SK-N-SH treated with all-trans-retinoic acid at 6 μM for 48 hours (cell line): ENCODE measurements around the gene PATE1.

Source experiments
- ATAC-seq: fragments of 200-7000 bp; cut with Tn5 transposase; 3 replicates; pipeline ENCODE4 v1.9.1; 2020; ENCODE audit warnings: mild to moderate bottlenecking, moderate library complexity
- BACH2 ChIP-seq: fragments of 250-450 bp; sonication (Bioruptor Pico); IDR thresholded peaks from 2 replicates; pipeline ENCODE4 v1.9.0; 2021; ENCODE audit warnings: mild to moderate bottlenecking, borderline replicate concordance
- CREB5 ChIP-seq: fragments of 250-450 bp; sonication (Bioruptor Pico); IDR thresholded peaks from 2 replicates; pipeline ENCODE4 v1.5.1; 2020; ENCODE audit warnings: low read depth, mild to moderate bottlenecking, moderate library complexity
- CSDC2 ChIP-seq: fragments of 250-450 bp; sonication (Bioruptor Pico); IDR thresholded peaks from 2 replicates; pipeline ENCODE4 v1.5.0; 2020; ENCODE audit warnings: mild to moderate bottlenecking, moderate library complexity
- CSRNP3 ChIP-seq: fragments of 250-450 bp; sonication (Bioruptor Pico); IDR thresholded peaks from 2 replicates; pipeline ENCODE4 v1.5.1; 2021; ENCODE audit warnings: mild to moderate bottlenecking, moderate library complexity
- ESRRG ChIP-seq: fragments of 250-450 bp; sonication (Bioruptor Pico); IDR thresholded peaks from 2 replicates; pipeline ENCODE4 v1.6.1; 2021; ENCODE audit warnings: mild to moderate bottlenecking
- GLIS3 ChIP-seq: fragments of 250-450 bp; sonication (Bioruptor Pico); IDR thresholded peaks from 2 replicates; pipeline ENCODE4 v1.5.0; 2020; ENCODE audit warnings: mild to moderate bottlenecking, moderate library complexity
- ISL1 ChIP-seq: fragments of 250-450 bp; sonication (Bioruptor Pico); IDR thresholded peaks from 2 replicates; pipeline ENCODE4 v2.1.2; 2022; ENCODE audit warnings: mild to moderate bottlenecking, moderate library complexity
- PATZ1 ChIP-seq: fragments of 250-450 bp; sonication (Bioruptor Pico); IDR thresholded peaks from 2 replicates; pipeline ENCODE4 v1.8.0; 2020; ENCODE audit warnings: mild to moderate bottlenecking, moderate library complexity, borderline replicate concordance
- POU6F1 ChIP-seq: fragments of 250-450 bp; sonication (Bioruptor Pico); IDR thresholded peaks from 2 replicates; pipeline ENCODE4 v1.8.0; 2021; ENCODE audit warnings: low read depth, mild to moderate bottlenecking, moderate library complexity, borderline replicate concordance
- PPARA ChIP-seq: fragments of 250-450 bp; sonication (Bioruptor Pico); IDR thresholded peaks from 2 replicates; pipeline ENCODE4 v1.5.0; 2020; ENCODE audit warnings: mild to moderate bottlenecking, borderline replicate concordance
- RARB ChIP-seq: fragments of 250-450 bp; sonication (Bioruptor Pico); IDR thresholded peaks from 2 replicates; pipeline ENCODE4 v1.8.0; 2021; ENCODE audit warnings: mild to moderate bottlenecking, moderate library complexity
- SNAI2 ChIP-seq: fragments of 250-450 bp; sonication (Bioruptor Pico); IDR thresholded peaks from 2 replicates; pipeline ENCODE4 v1.5.0; 2020; ENCODE audit warnings: mild to moderate bottlenecking, moderate library complexity
- TCF4 ChIP-seq: fragments of 250-450 bp; sonication (Bioruptor Pico); IDR thresholded peaks from 2 replicates; pipeline ENCODE4 v1.8.0; 2021; ENCODE audit warnings: mild to moderate bottlenecking, moderate library complexity, borderline replicate concordance
- TOX ChIP-seq: fragments of 250-450 bp; sonication (Bioruptor Pico); IDR thresholded peaks from 2 replicates; pipeline ENCODE4 v1.8.0; 2021; ENCODE audit warnings: mild to moderate bottlenecking, moderate library complexity, borderline replicate concordance
- TSHZ2 ChIP-seq: fragments of 250-450 bp; sonication (Bioruptor Pico); IDR thresholded peaks from 2 replicates; pipeline ENCODE4 v1.5.0; 2020; ENCODE audit warnings: mild to moderate bottlenecking, moderate library complexity
- ZC3H10 ChIP-seq: fragments of 250-450 bp; sonication (Bioruptor Pico); IDR thresholded peaks from 2 replicates; pipeline ENCODE4 v1.5.1; 2021; ENCODE audit warnings: mild to moderate bottlenecking, moderate library complexity
- ZFP3 ChIP-seq: fragments of 250-450 bp; sonication (Bioruptor Pico); IDR thresholded peaks from 2 replicates; pipeline ENCODE4 v1.5.0; 2020; ENCODE audit warnings: mild to moderate bottlenecking, moderate library complexity
- ZFP30 ChIP-seq: fragments of 450-650 bp; formaldehyde crosslinking; IDR thresholded peaks from 2 replicates; pipeline ENCODE4 v1.5.0; 2022; ENCODE audit warnings: mild to moderate bottlenecking, moderate library complexity
- ZNF565 ChIP-seq: fragments of 450-650 bp; formaldehyde crosslinking; conservative IDR thresholded peaks from 2 replicates; pipeline ENCODE4 v1.5.0; 2020; ENCODE audit warnings: low read depth, mild to moderate bottlenecking, moderate library complexity
- ZNF70 ChIP-seq: fragments of 450-650 bp; formaldehyde crosslinking; IDR thresholded peaks from 2 replicates; pipeline ENCODE4 v1.5.0; 2020; ENCODE audit warnings: mild to moderate bottlenecking, moderate library complexity
- ZNF8 ChIP-seq: fragments of 450-650 bp; formaldehyde crosslinking; IDR thresholded peaks from 2 replicates; pipeline ENCODE4 v1.5.0; 2020; ENCODE audit warnings: mild to moderate bottlenecking, moderate library complexity

Gene PATE1

GRCh38 chr11:125770583-125770982 lies 24.5 kb downstream of the PATE1 start (continued):
- TF ChIP-seq TSHZ2 (no peak), SNAI2 (no peak), ZNF8 (no peak), TCF4 (CRISPR knock-in tag) (no peak), ESRRG (CRISPR knock-in tag) (no peak), ISL1 (CRISPR knock-in tag) (no peak), GLIS3 (CRISPR knock-in tag) (no peak), CREB5 (CRISPR knock-in tag) (no peak), ZFP30 (no peak), CSRNP3 (CRISPR knock-in tag) (no peak), ZC3H10 (CRISPR knock-in tag) (no peak), TOX (CRISPR knock-in tag) (no peak), PPARA (CRISPR knock-in tag) (no peak)

GRCh38 chr11:125772834-125773505 lies 26.9 kb downstream of the PATE1 start:
- ATAC-seq: peak; percentile 78

More at GRCh38 chr11:125772834-125773505, 26.9 kb downstream of the PATE1 start:
- no peak for TF ChIP-seq ZNF8
- no peak for TF ChIP-seq PATZ1
- no peak for TF ChIP-seq ESRRG (CRISPR knock-in tag)
- no peak for TF ChIP-seq TSHZ2
- no peak for TF ChIP-seq ZFP30
- no peak for TF ChIP-seq CSRNP3 (CRISPR knock-in tag)
- no peak for TF ChIP-seq SNAI2
- TF ChIP-seq GLIS3 (CRISPR knock-in tag): no peak
- TF ChIP-seq TCF4 (CRISPR knock-in tag): no peak
- no peak for TF ChIP-seq TOX (CRISPR knock-in tag)
- TF ChIP-seq RARB: no peak
- no peak for TF ChIP-seq CSDC2 (CRISPR knock-in tag)
- no peak for TF ChIP-seq ZNF70 (CRISPR knock-in tag)
- no peak for TF ChIP-seq ZNF565
- no peak for TF ChIP-seq ZFP3 (CRISPR knock-in tag)
- TF ChIP-seq CREB5 (CRISPR knock-in tag): no peak
- no peak for TF ChIP-seq BACH2
- no peak for TF ChIP-seq ZC3H10 (CRISPR knock-in tag)
- no peak for TF ChIP-seq POU6F1
